Esophagus muscularis mucosa (tissue), 4 donors: ENCODE results near the gene PLEKHA8. TPM values are rescaled to one million over a fixed set of nuclear protein-coding genes. Genes with fewer than 3 reads are reported as not detected.

Experiments used
- DNase-seq: peaks from one replicate; pipeline ENCODE4 v3.0.0-alpha.2; 2017; ENCODE audit errors: extremely low spot score
- H3K27ac ChIP-seq, 4 donors: fragments of 200-600 bp; sonication (generic); replicated peaks in 1 of 4; 1 replicate in 3 of 4; 2 replicates in 1 of 4; pipeline ENCODE4 v1.5.1; 2016 to 2019; ENCODE audit warnings: mild to moderate bottlenecking in 1 of 4
- H3K27me3 ChIP-seq, 4 donors: fragments of 200-600 bp; sonication (generic); one replicate each; pipeline versions ENCODE4 v1.5.1 to v1.6.0; 2016 to 2019
- H3K36me3 ChIP-seq, 4 donors: fragments of 200-600 bp; sonication (generic); one replicate each; pipeline ENCODE4 v1.5.1; 2016 to 2019
- H3K4me1 ChIP-seq, 4 donors: fragments of 200-600 bp; sonication (generic); one replicate each; pipeline ENCODE4 v1.5.1; 2016 to 2019
- H3K4me3 ChIP-seq, 4 donors: fragments of 200-600 bp; sonication (generic); 1 replicate in 2 of 4; 2 replicates in 2 of 4; pipeline ENCODE4 v1.5.1; 2016 to 2019; ENCODE audit warnings: mild to moderate bottlenecking in 4 of 4, moderate library complexity in 1 of 4
- H3K9me3 ChIP-seq, 4 donors: fragments of 200-600 bp; sonication (generic); 1 replicate in 3 of 4; 2 replicates in 1 of 4; pipeline ENCODE4 v1.5.1; 2016 to 2019
- EP300 ChIP-seq: sonication (generic); formaldehyde crosslinking; IDR thresholded peaks from one replicate; pipeline ENCODE4 v1.6.1; 2017; ENCODE audit warnings: antibody characterized with exemption
- POLR2A ChIP-seq: fragments of 450-650 bp; IDR thresholded peaks from one replicate; pipeline ENCODE4 v1.6.1; 2017; ENCODE audit warnings: antibody characterized with exemption, moderate library complexity, mild to moderate bottlenecking, low read depth
- POLR2AphosphoS5 ChIP-seq, 2 donors: sonication (generic); formaldehyde crosslinking; IDR thresholded peaks; one replicate each; pipeline ENCODE4 v1.6.1; 2017; ENCODE audit warnings: antibody characterized with exemption in 2 of 2
- WGBS: methylation state at CpG from one replicate; pipeline ENCODE4 v1.1.5; 2018; 5-methylcytosine and 5-hydroxymethylcytosine counted together
- intact Hi-C: fragments of 100-400 bp; cut with DNase I; formaldehyde crosslinking; loops from one replicate; pipeline ENCODE4 v1.15.1; 2023
- total RNA-seq, 4 donors: library from RNA; depleted of rRNA; stranded (reverse); fragments of >200 nt; gene quantifications; one replicate each; pipeline versions ENCODE4 v1.1.0 to v1.2.1, GENCODE V29; 2016
- TF ChIP-seq, protein P1 (sequence below), 3 experiments: fragments of 200-600 bp in 2 of 3; fragments of 450-650 bp in 1 of 3; sonication (generic) in 2 of 3; IDR thresholded peaks; one replicate each; pipeline ENCODE4 v1.5.1; 2017 to 2019; ENCODE audit warnings: antibody characterized with exemption in 3 of 3, mild to moderate bottlenecking in 2 of 3, moderate library complexity in 1 of 3

PLEKHA8 gene
- total RNA-seq, 4 donors from 2014 or later, result 6.6 to 11.9 (median 10.2) TPM

DNA sequence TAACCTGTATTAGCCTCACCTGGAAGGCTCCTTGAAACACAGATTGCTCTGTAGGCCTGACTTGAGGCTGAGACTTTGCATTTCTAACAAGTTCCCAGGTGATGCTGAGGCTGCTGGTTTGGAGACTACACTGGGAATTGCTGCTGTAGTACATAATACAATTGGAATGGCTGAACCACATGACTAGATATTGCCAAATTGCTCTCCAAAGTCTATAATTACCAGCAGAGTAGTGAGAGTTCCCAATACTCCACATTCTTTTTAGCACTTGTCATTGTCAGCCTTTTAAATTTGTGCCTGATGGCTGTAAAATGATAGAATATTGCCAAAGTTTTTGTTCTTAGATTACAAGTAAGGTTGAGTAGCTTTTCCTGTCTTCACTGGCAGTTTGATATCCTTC is 39.9 kb downstream of the PLEKHA8 start:
- H3K9me3 ChIP-seq, result no peaks in the 10 kb centered on the region
- no peak overlapping the region for H3K4me3 ChIP-seq
- peak; percentile 7 to 43 for TF ChIP-seq POLR2AphosphoS5 (IDR thresholded peaks at IDR 0.05)
- TF ChIP-seq, protein P1, sequence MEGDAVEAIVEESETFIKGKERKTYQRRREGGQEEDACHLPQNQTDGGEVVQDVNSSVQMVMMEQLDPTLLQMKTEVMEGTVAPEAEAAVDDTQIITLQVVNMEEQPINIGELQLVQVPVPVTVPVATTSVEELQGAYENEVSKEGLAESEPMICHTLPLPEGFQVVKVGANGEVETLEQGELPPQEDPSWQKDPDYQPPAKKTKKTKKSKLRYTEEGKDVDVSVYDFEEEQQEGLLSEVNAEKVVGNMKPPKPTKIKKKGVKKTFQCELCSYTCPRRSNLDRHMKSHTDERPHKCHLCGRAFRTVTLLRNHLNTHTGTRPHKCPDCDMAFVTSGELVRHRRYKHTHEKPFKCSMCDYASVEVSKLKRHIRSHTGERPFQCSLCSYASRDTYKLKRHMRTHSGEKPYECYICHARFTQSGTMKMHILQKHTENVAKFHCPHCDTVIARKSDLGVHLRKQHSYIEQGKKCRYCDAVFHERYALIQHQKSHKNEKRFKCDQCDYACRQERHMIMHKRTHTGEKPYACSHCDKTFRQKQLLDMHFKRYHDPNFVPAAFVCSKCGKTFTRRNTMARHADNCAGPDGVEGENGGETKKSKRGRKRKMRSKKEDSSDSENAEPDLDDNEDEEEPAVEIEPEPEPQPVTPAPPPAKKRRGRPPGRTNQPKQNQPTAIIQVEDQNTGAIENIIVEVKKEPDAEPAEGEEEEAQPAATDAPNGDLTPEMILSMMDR (IDR thresholded peaks at IDR 0.05), result no peak
- no peaks in the 10 kb centered on the region for H3K27me3 ChIP-seq
- intact Hi-C loops, result loop anchor here (5.0 kb wide), 1 partner anchor 121 kb away; no protein-coding TSS in a partner anchor
- no peak for DNase-seq
- H3K36me3 ChIP-seq, result peaks cover 0 to 39% (median 9%) of the 10 kb centered on the region in 4 donors
- H3K27ac ChIP-seq, result peak overlapping the region in 3 of 4 donors; percentile 5 to 35 (median 19)
- H3K4me1 ChIP-seq, result peaks cover 3 to 13% (median 7%) of the 10 kb centered on the region in 4 donors

DNA sequence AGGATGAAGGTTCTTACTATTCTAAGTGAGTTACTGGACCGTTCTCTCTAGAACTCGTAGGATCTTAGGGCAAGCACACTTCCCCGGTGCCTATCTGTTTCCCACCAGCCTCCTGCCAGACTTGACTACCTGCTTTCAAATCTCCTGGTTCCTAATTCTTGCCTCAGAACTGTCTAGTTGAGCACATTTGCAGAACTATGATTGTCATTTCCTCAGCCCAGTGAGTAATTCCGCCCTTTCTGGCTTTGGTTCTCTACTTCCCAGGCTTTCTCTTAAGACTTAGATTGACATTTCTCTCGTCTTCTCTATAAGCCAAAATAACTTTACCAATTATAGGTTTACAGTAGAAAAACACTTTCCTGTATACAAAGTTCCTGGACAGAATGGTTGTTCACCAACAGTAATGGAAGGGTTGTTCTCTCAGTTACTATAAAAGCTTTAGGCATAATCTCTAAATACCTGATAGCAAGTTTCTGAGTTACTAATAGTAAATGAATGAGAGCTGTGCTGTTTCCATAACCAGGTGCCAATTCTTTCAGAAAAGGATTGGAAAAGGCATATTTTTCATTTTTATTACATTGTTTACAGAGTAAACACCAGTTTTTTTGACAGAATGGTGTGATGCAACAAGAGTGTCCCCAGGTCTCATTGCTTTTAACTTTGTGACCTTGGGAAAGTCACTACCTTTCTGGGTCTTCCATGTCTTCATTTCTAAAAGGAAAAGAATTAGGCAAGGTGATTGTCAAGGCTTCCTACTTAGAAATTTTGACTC is 41.1 kb downstream of the PLEKHA8 start:
- Histone ChIP-seq H3K27me3 (no peaks in the 10 kb centered on the region), H3K27ac (no peak overlapping the region), H3K9me3 (no peaks in the 10 kb centered on the region), H3K4me1 (peaks cover 3 to 13% (median 7%) of the 10 kb centered on the region in 4 donors), H3K36me3 (peaks cover 0 to 29% (median 5%) of the 10 kb centered on the region in 4 donors), H3K4me3 (no peak overlapping the region)
- 86% methylated on average over 5 of the region's 5 CpGs for whole genome bisulfite sequencing
- intact Hi-C loops, result loop anchor here (5.0 kb wide), 1 partner anchor 122 kb away; no protein-coding TSS in a partner anchor
- DNase-seq, result no peak
- no peak for TF ChIP-seq POLR2AphosphoS5 (IDR thresholded peaks at IDR 0.05)
- no peak for TF ChIP-seq POLR2A
- TF ChIP-seq EP300, result no peak
- TF ChIP-seq, protein P1 (IDR thresholded peaks at IDR 0.05), result no peak

DNA sequence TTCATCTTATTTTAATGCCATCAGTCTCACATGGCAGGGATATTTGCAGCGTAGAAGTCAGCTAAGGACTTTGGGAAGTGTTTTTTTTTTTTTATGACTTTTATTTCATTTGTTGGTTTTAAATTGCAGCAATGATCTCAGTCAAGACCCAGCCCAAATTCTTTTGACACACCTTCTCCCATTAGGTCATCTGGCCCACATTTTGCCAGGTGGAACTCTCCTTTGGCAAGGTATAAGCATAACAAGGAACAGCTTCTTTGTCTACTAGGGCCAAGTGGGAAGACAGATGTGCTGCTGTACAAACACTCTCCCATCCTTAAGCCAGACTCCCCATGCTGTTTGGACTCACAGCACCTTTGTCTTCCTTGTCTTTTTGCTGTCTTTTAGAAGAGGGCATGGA is 41.8 kb downstream of the PLEKHA8 start:
- 0% methylated on average over 1 of the region's 1 CpG for WGBS
- Histone ChIP-seq H3K36me3 (peaks cover 0 to 21% (median 5%) of the 10 kb centered on the region in 4 donors), H3K9me3 (no peaks in the 10 kb centered on the region), H3K4me1 (peaks cover 3 to 13% (median 7%) of the 10 kb centered on the region in 4 donors), H3K27ac (no peak overlapping the region), H3K27me3 (no peaks in the 10 kb centered on the region), H3K4me3 (no peak overlapping the region)
- intact Hi-C loops, result no loop called here
- no peak for DNase-seq
- no peak for TF ChIP-seq EP300
- TF ChIP-seq, protein P1 (IDR thresholded peaks at IDR 0.05), result no peak
- TF ChIP-seq POLR2AphosphoS5 (IDR thresholded peaks at IDR 0.05), result no peak
- no peak for TF ChIP-seq POLR2A

DNA sequence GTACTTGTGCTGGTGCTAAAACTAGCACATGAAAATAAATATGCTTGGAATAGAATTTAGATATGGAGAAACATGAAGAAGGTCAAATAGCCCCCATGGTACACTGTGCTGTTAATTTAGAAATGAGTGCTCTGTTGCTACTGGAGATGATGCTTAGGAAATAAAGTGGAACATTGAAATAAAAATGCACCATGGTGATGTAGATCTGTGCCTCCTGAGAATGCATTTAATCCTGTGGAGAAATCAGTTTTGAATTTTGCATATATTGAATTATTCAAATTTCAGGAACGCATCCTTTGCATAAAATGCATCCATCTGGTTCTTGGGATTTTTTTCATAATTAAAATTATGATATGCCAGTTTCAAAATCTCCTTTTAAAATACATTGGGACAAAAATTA is 44.5 kb downstream of the PLEKHA8 start:
- H3K4me3 ChIP-seq, result no peak overlapping the region
- peaks cover 3 to 13% (median 6%) of the 10 kb centered on the region in 4 donors for H3K4me1 ChIP-seq
- no peaks in the 10 kb centered on the region for H3K27me3 ChIP-seq
- TF ChIP-seq, protein P1 (IDR thresholded peaks at IDR 0.05), result no peak
- TF ChIP-seq POLR2AphosphoS5 (IDR thresholded peaks at IDR 0.05) (no peak), POLR2A (no peak), EP300 (no peak)
- peaks cover 0 to 20% (median 5%) of the 10 kb centered on the region in 4 donors for H3K36me3 ChIP-seq
- no peaks in the 10 kb centered on the region for H3K9me3 ChIP-seq
- 98% methylated on average over 1 of the region's 1 CpG for WGBS
- H3K27ac ChIP-seq, result no peak overlapping the region
- intact Hi-C loops, result no loop called here
- no peak for DNase-seq
